LHCN-M2 (cell line): ENCODE results near the gene ZNF75A. TPM values are rescaled to one million over a fixed set of nuclear protein-coding genes. Genes with fewer than 3 reads are reported as not detected.

ENCODE experiments used
- DNase-seq: peaks from one replicate; pipeline ENCODE4 v3.0.0-alpha.2; 2012; ENCODE audit warnings: low read depth
- total RNA-seq: library from RNA; depleted of rRNA; stranded (reverse); fragments of >200 nt; gene quantifications from 2 replicates; pipeline ENCODE4 v1.2.3, GENCODE V29; 2014

ZNF75A gene
- total RNA-seq, 1 experiment from 2014 or later: 15.8 TPM

DNA sequence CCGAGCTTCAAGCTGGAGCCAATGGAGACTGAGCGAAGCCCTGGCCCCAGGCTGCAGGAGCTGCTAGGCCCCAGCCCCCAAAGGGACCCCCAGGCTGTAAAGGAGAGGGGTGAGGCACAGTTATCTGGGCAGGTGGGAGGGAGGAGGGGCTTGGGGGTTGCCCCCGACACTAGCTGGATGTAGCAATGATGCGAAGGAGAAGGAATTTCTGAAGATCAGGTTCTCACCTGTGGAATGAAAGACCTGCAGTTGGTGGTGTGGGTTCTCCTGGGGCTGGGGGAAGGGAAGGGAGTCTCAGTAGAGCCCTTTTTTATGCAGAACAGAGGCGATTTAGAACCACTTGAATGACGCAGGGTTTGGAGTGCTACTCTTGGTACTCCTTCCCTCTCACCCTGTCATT, 20.2 kb upstream of the ZNF75A start:
- DNase-seq: no peak

- DNase-seq: no peak
Observed at GRCh38 chr16:3289998-3290673, 15.2 kb upstream of the ZNF75A start.

GRCh38 chr16:3292604-3293003, 12.7 kb upstream of the ZNF75A start:
- peak; percentile 4 for DNase-seq

DNA sequence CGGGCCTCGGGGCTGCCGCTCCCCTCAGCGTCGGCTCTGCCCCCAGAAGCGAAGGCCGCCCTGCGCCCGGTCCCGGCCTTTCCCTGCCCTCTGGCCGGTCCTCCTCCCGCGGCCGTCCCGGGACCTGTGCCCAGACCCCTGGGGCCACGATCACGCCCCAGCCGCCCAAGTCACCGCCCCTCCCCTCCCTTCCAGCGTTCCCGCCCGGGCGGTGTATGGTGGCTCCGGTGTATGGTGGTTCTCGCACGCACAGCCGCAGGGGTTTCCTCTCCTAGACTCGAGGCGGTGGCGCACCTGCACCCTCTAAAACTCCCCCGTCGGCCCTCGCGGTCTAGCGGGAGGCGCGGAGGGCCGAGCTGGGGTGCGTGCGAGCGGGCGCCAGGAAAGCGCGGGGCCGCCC, 10.1 kb upstream of the ZNF75A start:
- DNase-seq: no peak

- DNase-seq: no peak
Observed at GRCh38 chr16:3295783-3296182, 9.5 kb upstream of the ZNF75A start.

DNA sequence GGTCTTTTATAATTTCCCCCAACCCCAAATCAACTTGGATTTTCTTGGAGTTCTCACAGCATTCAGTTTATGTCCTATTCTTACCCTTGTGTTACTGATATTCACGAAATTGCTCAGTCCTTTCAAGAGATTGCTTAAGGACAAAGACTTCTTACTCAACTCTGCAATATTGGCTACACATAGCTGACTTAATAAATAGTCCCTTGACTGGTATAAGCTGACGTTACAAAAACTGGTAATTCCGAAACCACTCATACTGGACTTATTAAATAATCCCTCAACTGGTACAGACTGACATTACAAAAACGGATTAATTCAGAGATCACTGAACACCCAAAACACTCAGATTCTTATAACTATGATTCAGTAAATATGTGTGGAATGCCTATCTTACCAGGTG, 927 bp upstream of the ZNF75A start:
- no peak for DNase-seq

DNA sequence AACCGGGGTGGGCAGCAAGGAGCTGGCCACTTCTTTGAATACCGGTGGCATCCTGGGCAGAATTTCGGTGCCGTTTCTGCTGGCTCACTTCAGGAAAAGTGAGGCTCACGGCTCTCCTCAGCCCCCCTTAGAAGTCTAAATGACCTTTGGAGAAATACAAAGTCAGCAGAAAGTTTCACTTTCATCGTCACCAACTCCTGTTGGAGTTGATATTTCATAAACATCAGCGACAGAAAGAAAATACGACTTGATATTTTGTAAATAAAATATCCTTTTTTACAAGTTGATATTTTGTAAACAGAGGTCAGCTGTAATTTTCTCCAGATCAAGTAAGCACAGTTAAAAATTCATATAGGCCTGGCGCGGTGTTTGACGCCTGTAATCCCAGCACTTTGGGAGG, 781 bp downstream of the ZNF75A start:
- DNase-seq: no peak

- peak; percentile 6 for DNase-seq
Observed at GRCh38 chr16:3311496-3311895, 6.2 kb downstream of the ZNF75A start.

DNA sequence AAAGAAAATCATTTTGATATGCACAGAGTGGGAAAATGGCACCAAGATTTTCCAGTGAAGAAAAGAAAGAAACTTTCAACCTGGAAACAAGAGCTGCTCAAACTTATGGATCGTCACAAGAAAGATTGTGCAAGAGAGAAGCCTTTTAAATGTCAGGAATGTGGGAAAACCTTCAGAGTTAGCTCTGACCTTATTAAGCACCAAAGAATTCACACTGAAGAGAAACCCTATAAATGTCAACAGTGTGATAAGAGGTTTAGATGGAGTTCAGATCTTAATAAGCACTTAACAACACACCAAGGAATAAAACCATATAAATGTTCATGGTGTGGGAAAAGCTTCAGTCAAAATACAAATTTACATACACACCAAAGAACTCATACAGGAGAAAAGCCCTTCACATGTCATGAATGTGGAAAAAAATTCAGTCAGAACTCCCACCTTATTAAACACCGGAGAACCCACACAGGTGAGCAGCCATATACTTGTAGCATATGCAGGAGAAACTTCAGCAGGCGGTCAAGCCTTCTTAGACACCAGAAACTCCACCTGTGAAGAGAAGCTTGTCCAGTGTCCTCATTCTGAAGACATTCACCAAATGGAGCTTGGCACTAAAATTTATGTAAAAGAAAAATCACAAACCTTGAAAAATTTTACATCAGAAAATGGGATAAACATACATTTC, 12.2 kb downstream of the ZNF75A start:
- peak; percentile 18 for DNase-seq

- no peak for DNase-seq
Observed at GRCh38 chr16:3321816-3322215, 16.5 kb downstream of the ZNF75A start.

- no peak for DNase-seq
Observed at GRCh38 chr16:3327514-3327913, 22.2 kb downstream of the ZNF75A start.

DNA sequence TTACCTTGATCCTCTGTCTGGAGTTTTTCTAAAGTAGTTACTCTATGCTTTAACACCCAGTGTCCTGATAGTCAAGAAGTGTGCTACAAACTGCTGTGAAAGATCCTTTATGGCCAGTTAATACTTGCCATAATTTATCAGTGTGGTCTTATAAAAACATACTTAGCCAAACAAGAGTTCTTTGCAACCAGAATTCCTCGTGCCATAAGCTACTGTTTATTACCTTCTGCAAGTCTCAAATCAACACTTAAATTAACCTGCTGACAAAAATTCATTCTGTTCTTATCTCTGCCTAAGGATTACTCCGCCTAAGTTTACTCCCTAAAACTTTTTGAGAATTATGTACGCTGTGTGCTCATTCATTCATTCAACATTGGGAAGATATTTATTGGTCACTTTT, 22.8 kb downstream of the ZNF75A start:
- no peak for DNase-seq

- no peak for DNase-seq
Observed at GRCh38 chr16:3328643-3329042, 23.3 kb downstream of the ZNF75A start.

DNA sequence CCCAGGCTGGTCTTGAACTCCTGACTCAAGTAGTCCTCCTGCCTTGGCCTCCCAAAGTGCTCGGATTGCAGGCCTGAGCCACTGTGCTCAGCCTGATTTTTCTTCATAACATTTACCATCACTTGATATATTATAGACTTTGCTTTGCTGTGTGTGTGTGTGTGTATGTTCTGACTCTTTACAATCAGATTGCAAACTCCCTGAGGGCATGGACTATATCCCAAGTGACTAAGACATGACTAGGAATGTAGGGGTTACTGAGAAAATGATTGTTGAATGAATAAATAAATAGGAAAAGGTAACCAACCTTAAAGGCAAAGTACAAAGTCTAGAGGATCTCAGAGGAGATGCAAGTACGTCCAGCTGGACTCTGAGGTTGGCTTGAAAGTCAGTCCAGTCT, 40.7 kb downstream of the ZNF75A start:
- no peak for DNase-seq

DNA sequence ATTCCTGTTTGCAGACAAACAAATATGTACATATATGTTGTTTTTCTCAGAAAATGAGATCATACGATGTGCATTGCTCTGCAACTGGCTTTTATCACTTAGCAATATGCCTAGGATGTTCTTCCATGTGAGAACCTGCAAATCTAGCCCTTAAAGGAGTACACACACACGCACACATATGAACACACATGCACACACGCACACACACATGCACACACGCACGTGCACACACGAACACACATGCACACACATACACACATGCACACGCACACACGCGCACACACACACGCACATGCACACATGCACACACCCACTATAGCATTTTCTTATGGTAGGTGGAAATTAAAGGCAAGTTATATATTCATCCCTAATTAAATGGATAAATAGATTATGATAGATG, 42.3 kb downstream of the ZNF75A start:
- no peak for DNase-seq

DNA sequence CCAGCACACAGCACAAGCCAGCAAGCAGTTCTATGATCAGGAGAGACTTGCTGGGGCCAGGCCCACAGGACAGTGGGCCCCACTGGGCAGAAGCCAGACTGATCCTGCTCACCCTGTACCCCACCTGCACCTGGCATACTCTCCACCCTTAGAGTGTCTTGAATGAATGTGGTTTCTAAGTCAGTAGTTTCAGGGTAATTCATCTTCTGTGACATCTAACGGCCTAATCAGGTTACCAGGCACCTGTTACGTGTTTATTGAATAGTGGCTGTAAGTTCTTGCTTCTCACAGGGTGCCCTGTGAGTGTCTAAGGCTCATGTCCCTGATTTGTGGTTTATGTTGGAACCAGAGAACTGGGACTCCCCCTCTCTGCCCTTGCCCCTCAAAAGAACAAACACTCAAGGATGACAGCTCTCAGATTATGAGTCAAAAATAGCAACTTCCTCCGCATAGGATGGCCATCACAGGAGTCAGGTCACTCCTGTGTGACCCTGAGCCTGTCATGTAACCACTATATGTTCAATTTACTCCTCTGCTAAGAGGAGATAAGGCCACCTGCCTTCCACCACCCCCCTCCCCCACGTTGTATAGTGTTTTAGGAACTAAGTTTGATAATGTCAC, 43.4 kb downstream of the ZNF75A start:
- DNase-seq: no peak

DNA sequence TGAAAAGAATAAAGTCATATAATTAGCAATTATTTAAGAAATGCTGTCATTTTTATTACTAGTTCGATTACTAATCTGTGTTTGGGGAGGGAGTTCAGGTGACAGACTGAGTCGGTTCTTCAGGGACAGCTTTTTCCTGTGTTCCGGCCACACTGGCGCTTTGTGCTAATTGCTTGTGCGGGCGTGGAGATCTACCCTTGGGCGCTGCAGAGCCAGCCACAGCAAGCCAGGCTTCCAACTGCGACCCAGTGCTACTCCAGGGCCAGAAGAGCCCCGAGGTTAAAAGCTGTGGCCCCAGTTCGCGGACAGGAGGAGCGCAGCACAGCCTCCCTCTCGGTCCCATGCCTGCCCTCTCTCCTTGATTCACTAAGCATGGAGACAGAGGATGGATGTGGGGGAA, 43.9 kb downstream of the ZNF75A start:
- no peak for DNase-seq

- no peak for DNase-seq
Observed at GRCh38 chr16:3355589-3355988, 50.3 kb downstream of the ZNF75A start, which contains the start of gene OR2C1. Gene OR2C1 (plus strand): TSS chr16:3355889. CDS start chr16:3355941, 52 bp downstream.

DNA sequence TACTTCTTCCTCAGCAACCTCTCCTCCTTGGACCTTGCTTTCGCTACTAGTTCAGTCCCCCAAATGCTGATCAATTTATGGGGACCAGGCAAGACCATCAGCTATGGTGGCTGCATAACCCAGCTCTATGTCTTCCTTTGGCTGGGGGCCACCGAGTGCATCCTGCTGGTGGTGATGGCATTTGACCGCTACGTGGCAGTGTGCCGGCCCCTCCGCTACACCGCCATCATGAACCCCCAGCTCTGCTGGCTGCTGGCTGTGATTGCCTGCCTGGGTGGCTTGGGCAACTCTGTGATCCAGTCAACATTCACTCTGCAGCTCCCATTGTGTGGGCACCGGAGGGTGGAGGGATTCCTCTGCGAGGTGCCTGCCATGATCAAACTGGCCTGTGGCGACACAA, 50.8 kb downstream of the ZNF75A start:
- no peak for DNase-seq

- peak; percentile 85 for DNase-seq
Observed at GRCh38 chr16:3358871-3359270, 53.6 kb downstream of the ZNF75A start.

DNA sequence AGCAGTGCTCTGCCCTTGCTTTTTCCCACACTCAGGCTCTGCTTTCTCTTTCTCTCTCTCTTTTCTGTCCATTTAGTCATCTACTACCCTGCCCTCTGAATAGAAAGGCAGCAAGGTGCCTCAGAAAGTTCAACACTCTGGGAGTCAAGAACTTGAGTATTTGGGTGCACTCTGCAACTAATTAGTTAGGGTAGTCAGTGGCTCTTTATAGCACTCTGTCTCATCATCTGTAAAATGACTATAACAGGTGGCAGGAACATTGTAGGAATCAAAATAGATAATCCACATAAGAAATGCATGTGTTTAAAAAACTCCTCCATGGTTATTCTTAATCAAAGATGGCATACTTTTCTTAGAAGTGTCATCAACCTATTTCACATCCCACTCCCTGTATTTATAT, 57.6 kb downstream of the ZNF75A start:
- DNase-seq: peak; percentile 13

- DNase-seq: no peak
Observed at GRCh38 chr16:3363793-3364192, 58.5 kb downstream of the ZNF75A start.
